ENCODE measurements around the gene BCAS1. TPM values are rescaled to one million over a fixed set of nuclear protein-coding genes. Genes with fewer than 3 reads are reported as not detected.

BCAS1 gene
- total RNA-seq, 6 experiments from 2014 or later = 0.07 to 0.43 (median 0.15) TPM; not detected in 2

- no peaks in the 10 kb centered on the region for H3K4me1 ChIP-seq
Measured at GRCh38 chr20:54023406-54023805, 47.0 kb downstream of the BCAS1 start.

GRCh38 chr20:54021446-54022235 is 48.8 kb downstream of the BCAS1 start:
- intact Hi-C loops (cut with DNase I) = no loop called here
- H3K9me3 ChIP-seq = no peaks in the 10 kb centered on the region
- WGBS (ENCODE audit: insufficient coverage, low coverage, low lambda C conversion rate, missing lambda C conversion rate) = 71% methylated on average over 7 of the region's 7 CpGs
- H3K36me3 ChIP-seq = no peaks in the 10 kb centered on the region
- no peak overlapping the region for H3K4me3 ChIP-seq
- H3K27ac ChIP-seq = no peak overlapping the region
- H3K4me1 ChIP-seq = no peaks in the 10 kb centered on the region
- no peak for TF ChIP-seq POLR2A (IDR thresholded peaks at IDR 0.05)
- TF ChIP-seq CTCF (IDR thresholded peaks at IDR 0.05) = no peak
- ATAC-seq = no peak
- no peaks in the 10 kb centered on the region for H3K27me3 ChIP-seq
- no peak for DNase-seq

More at GRCh38 chr20:54023406-54023805, 47.0 kb downstream of the BCAS1 start:
- Histone ChIP-seq H3K27me3 (no peaks in the 10 kb centered on the region), H3K9me3 (no peaks in the 10 kb centered on the region), H3K27ac (no peak overlapping the region), H3K36me3 (no peaks in the 10 kb centered on the region), H3K4me3 (no peak overlapping the region)
- no peak for TF ChIP-seq POLR2A (IDR thresholded peaks at IDR 0.05)
- TF ChIP-seq CTCF (IDR thresholded peaks at IDR 0.05) = no peak
- ATAC-seq (no peak), DNase-seq (no peak)
- WGBS (ENCODE audit: insufficient coverage, low coverage, low lambda C conversion rate, missing lambda C conversion rate) = 92% methylated on average over 3 of the region's 3 CpGs
- intact Hi-C loops (cut with DNase I) = no loop called here

GRCh38 chr20:54020868-54021267 is 49.5 kb downstream of the BCAS1 start:
- H3K27me3 ChIP-seq = no peaks in the 10 kb centered on the region
- TF ChIP-seq CTCF (IDR thresholded peaks at IDR 0.05) = no peak
- TF ChIP-seq POLR2A (IDR thresholded peaks at IDR 0.05) = no peak
- no peak overlapping the region for H3K27ac ChIP-seq
- no peak overlapping the region for H3K4me3 ChIP-seq
- no peak for DNase-seq
- 67% methylated on average over 3 of the region's 3 CpGs for whole genome bisulfite sequencing (ENCODE audit: insufficient coverage, low coverage, low lambda C conversion rate, missing lambda C conversion rate)
- no peaks in the 10 kb centered on the region for H3K36me3 ChIP-seq
- no peak for ATAC-seq
- intact Hi-C loops (cut with DNase I) = no loop called here
- no peaks in the 10 kb centered on the region for H3K9me3 ChIP-seq
- H3K4me1 ChIP-seq = no peaks in the 10 kb centered on the region

GRCh38 chr20:54020348-54020747 is 50.0 kb downstream of the BCAS1 start:
- no peak overlapping the region for H3K4me3 ChIP-seq
- H3K27ac ChIP-seq = no peak overlapping the region
- no peaks in the 10 kb centered on the region for H3K36me3 ChIP-seq
- intact Hi-C loops (cut with DNase I) = no loop called here
- ATAC-seq (no peak), DNase-seq (no peak)
- no peaks in the 10 kb centered on the region for H3K27me3 ChIP-seq
- WGBS (ENCODE audit: insufficient coverage, low coverage, low lambda C conversion rate, missing lambda C conversion rate) = 75% methylated on average over 7 of the region's 7 CpGs
- TF ChIP-seq CTCF (IDR thresholded peaks at IDR 0.05) = no peak
- no peak for TF ChIP-seq POLR2A (IDR thresholded peaks at IDR 0.05)
- no peaks in the 10 kb centered on the region for H3K4me1 ChIP-seq
- H3K9me3 ChIP-seq = no peaks in the 10 kb centered on the region

Data from right lobe of liver (tissue), 6 donors.